Measurements from ENCODE around the gene CHAT.

The CHAT gene

DNA sequence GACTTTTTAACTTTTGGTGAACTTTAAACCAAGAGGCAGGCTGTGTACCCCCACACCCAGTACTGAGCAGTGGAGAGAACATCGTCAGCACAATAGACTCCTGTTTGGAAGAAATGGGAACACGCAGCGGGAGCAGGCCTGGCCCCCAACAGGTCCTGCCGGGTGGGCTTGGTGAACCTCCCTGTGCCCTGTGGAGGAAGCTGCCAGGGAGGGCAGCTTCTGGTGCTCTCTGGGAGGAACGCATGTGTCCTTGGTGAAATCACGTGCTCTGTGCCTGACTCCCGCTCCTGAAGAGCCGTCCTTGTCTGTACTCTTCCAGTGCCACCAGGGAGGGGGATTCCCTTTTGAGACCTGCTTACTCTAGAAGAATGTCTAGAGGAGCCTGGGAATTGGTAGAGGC lies 31.6 kb downstream of the CHAT start:
- H3K4me3 ChIP-seq (ENCODE audit: low read length in 2 of 2), result no peak overlapping the region
- H3K36me3 ChIP-seq (ENCODE audit: control insufficient read depth in 2 of 2, insufficient read depth in 2 of 2, low read length in 2 of 2), result no peaks in the 10 kb centered on the region
- no peak overlapping the region for H3K9ac ChIP-seq (ENCODE audit: low read depth in 1 of 2, low read length in 2 of 2)
- no peak overlapping the region for H3K27ac ChIP-seq (ENCODE audit: low read depth in 2 of 2, low read length in 2 of 2)
- H3K27me3 ChIP-seq (ENCODE audit: control insufficient read depth in 2 of 2, insufficient read depth in 2 of 2, low read length in 2 of 2), result peaks cover 3% of the 10 kb centered on the region in 2 donors
- H3K4me1 ChIP-seq (ENCODE audit: control insufficient read depth in 2 of 2, insufficient read depth in 2 of 2, low read length in 2 of 2), result no peaks in the 10 kb centered on the region
- no peaks in the 10 kb centered on the region for H3K9me3 ChIP-seq (ENCODE audit: control insufficient read depth in 2 of 2, low read length in 2 of 2)

DNA sequence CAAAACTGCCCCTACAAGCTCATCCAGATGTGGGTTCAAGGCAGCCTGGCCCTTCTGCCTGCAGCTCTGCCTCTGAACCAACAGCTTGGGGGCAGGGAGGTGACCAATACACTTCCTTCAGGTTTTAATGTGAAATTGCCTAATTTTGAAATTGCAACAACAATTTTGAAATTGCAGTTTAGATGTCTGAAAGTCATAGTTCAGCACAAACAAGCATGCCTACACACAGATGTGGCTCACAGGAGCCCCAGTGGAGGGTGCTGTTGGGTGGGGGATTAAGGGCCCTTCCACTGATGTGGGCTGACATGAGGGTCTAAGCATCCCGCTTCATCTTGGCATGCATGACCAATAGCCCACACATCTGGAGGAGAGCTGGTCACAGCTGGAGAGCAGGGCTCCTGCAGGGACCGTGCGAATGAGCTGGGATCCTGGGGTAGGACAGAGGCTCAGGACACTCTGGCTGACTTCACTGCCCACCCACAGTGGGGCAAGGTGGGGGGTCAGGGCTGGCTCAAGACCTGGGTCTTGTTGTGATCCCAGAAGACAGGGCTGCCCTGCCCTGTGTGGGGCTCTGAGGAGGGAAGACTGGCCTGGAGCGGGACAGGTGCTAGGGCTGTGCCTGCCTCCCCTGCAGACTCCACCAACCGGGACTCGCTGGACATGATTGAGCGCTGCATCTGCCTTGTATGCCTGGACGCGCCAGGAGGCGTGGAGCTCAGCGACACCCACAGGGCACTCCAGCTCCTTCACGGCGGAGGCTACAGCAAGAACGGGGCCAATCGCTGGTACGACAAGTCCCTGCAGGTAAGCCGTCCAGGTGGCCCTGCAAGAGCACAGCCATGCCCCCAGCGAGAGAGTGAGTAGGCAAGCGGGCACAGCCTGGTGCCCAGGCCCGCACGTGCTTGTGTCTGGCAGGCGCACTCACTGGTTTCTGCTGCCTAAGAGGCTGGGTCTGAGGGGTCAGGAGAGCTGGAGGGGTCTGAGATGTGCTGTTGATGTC lies 32.3 kb downstream of the CHAT start:
- Histone ChIP-seq H3K36me3 (ENCODE audit: control insufficient read depth in 2 of 2, insufficient read depth in 2 of 2, low read length in 2 of 2) (no peaks in the 10 kb centered on the region), H3K4me1 (ENCODE audit: control insufficient read depth in 2 of 2, insufficient read depth in 2 of 2, low read length in 2 of 2) (no peaks in the 10 kb centered on the region), H3K9ac (ENCODE audit: low read depth in 1 of 2, low read length in 2 of 2) (no peak overlapping the region), H3K9me3 (ENCODE audit: control insufficient read depth in 2 of 2, low read length in 2 of 2) (no peaks in the 10 kb centered on the region), H3K4me3 (ENCODE audit: low read length in 2 of 2) (no peak overlapping the region), H3K27ac (ENCODE audit: low read depth in 2 of 2, low read length in 2 of 2) (no peak overlapping the region), H3K27me3 (ENCODE audit: control insufficient read depth in 2 of 2, insufficient read depth in 2 of 2, low read length in 2 of 2) (peaks cover under 1 to 3% of the 10 kb centered on the region in 2 donors)

- no peaks in the 10 kb centered on the region for H3K9me3 ChIP-seq (ENCODE audit: control insufficient read depth in 2 of 2, low read length in 2 of 2)
- H3K27ac ChIP-seq (ENCODE audit: low read depth in 2 of 2, low read length in 2 of 2), result no peak overlapping the region
- no peaks in the 10 kb centered on the region for H3K27me3 ChIP-seq (ENCODE audit: control insufficient read depth in 2 of 2, insufficient read depth in 2 of 2, low read length in 2 of 2)
- H3K4me1 ChIP-seq (ENCODE audit: control insufficient read depth in 2 of 2, insufficient read depth in 2 of 2, low read length in 2 of 2), result no peaks in the 10 kb centered on the region
- no peak overlapping the region for H3K4me3 ChIP-seq (ENCODE audit: low read length in 2 of 2)
- H3K9ac ChIP-seq (ENCODE audit: low read depth in 1 of 2, low read length in 2 of 2), result no peak overlapping the region
- no peaks in the 10 kb centered on the region for H3K36me3 ChIP-seq (ENCODE audit: control insufficient read depth in 2 of 2, insufficient read depth in 2 of 2, low read length in 2 of 2)
These were observed 33.7 kb downstream of the CHAT start for GRCh38 chr10:49647554-49647953.

DNA sequence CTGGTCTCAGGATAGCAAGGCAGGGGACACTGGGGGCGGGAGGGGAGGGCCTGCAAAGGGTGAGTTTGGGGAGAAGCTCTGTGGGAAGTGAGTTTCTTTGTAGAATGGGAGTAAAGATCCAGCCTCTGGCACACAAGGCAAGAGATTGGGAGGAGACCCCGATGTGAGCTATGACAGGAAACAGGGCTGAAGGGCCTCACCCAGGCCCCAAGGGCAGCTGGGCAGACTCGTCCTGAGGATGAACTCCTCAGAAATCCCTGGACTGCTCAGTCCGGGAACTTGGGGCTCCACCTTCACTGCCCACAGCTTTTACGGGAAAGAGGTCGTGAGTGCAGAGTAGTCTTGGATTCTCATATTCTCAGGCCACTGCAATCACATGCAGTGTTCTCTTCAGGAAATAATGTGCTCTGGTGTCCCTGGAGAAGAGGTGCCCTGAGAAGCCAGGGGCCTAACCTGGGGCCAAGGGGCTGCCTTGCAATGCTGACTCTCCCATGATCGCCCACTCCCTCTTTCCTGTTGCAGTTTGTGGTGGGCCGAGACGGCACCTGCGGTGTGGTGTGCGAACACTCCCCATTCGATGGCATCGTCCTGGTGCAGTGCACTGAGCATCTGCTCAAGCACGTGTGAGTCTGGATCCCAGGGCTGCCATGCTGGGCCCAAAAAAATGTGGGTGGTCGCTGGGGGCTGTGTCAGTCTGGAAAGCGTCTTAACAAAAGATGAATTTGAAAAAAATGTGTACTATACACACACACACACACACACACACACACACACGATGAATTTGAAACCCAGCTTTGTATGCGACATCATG lies 34.4 kb downstream of the CHAT start:
- H3K4me1 ChIP-seq (ENCODE audit: control insufficient read depth in 2 of 2, insufficient read depth in 2 of 2, low read length in 2 of 2), result no peaks in the 10 kb centered on the region
- H3K4me3 ChIP-seq (ENCODE audit: low read length in 2 of 2), result no peak overlapping the region
- H3K36me3 ChIP-seq (ENCODE audit: control insufficient read depth in 2 of 2, insufficient read depth in 2 of 2, low read length in 2 of 2), result no peaks in the 10 kb centered on the region
- no peaks in the 10 kb centered on the region for H3K27me3 ChIP-seq (ENCODE audit: control insufficient read depth in 2 of 2, insufficient read depth in 2 of 2, low read length in 2 of 2)
- H3K9me3 ChIP-seq (ENCODE audit: control insufficient read depth in 2 of 2, low read length in 2 of 2), result no peaks in the 10 kb centered on the region
- no peak overlapping the region for H3K9ac ChIP-seq (ENCODE audit: low read depth in 1 of 2, low read length in 2 of 2)
- H3K27ac ChIP-seq (ENCODE audit: low read depth in 2 of 2, low read length in 2 of 2), result no peak overlapping the region

GRCh38 chr10:49649294-49649693 lies 35.5 kb downstream of the CHAT start:
- Histone ChIP-seq H3K27me3 (ENCODE audit: control insufficient read depth in 2 of 2, insufficient read depth in 2 of 2, low read length in 2 of 2) (peaks cover 0 to 2% of the 10 kb centered on the region in 2 donors), H3K4me3 (ENCODE audit: low read length in 2 of 2) (no peak overlapping the region), H3K27ac (ENCODE audit: low read depth in 2 of 2, low read length in 2 of 2) (no peak overlapping the region), H3K36me3 (ENCODE audit: control insufficient read depth in 2 of 2, insufficient read depth in 2 of 2, low read length in 2 of 2) (no peaks in the 10 kb centered on the region), H3K4me1 (ENCODE audit: control insufficient read depth in 2 of 2, insufficient read depth in 2 of 2, low read length in 2 of 2) (no peaks in the 10 kb centered on the region), H3K9ac (ENCODE audit: low read depth in 1 of 2, low read length in 2 of 2) (no peak overlapping the region), H3K9me3 (ENCODE audit: control insufficient read depth in 2 of 2, low read length in 2 of 2) (no peaks in the 10 kb centered on the region)

GRCh38 chr10:49649936-49650723 lies 36.3 kb downstream of the CHAT start:
- Histone ChIP-seq H3K27ac (ENCODE audit: low read depth in 2 of 2, low read length in 2 of 2) (no peak overlapping the region), H3K4me3 (ENCODE audit: low read length in 2 of 2) (no peak overlapping the region), H3K4me1 (ENCODE audit: control insufficient read depth in 2 of 2, insufficient read depth in 2 of 2, low read length in 2 of 2) (no peaks in the 10 kb centered on the region), H3K9me3 (ENCODE audit: control insufficient read depth in 2 of 2, low read length in 2 of 2) (no peaks in the 10 kb centered on the region), H3K27me3 (ENCODE audit: control insufficient read depth in 2 of 2, insufficient read depth in 2 of 2, low read length in 2 of 2) (peaks cover 0 to 3% of the 10 kb centered on the region in 2 donors), H3K36me3 (ENCODE audit: control insufficient read depth in 2 of 2, insufficient read depth in 2 of 2, low read length in 2 of 2) (no peaks in the 10 kb centered on the region), H3K9ac (ENCODE audit: low read depth in 1 of 2, low read length in 2 of 2) (no peak overlapping the region)

- no peaks in the 10 kb centered on the region for H3K36me3 ChIP-seq (ENCODE audit: control insufficient read depth in 2 of 2, insufficient read depth in 2 of 2, low read length in 2 of 2)
- no peak overlapping the region for H3K9ac ChIP-seq (ENCODE audit: low read depth in 1 of 2, low read length in 2 of 2)
- no peaks in the 10 kb centered on the region for H3K9me3 ChIP-seq (ENCODE audit: control insufficient read depth in 2 of 2, low read length in 2 of 2)
- no peaks in the 10 kb centered on the region for H3K4me1 ChIP-seq (ENCODE audit: control insufficient read depth in 2 of 2, insufficient read depth in 2 of 2, low read length in 2 of 2)
- peaks cover 0 to 3% of the 10 kb centered on the region in 2 donors for H3K27me3 ChIP-seq (ENCODE audit: control insufficient read depth in 2 of 2, insufficient read depth in 2 of 2, low read length in 2 of 2)
- no peak overlapping the region for H3K4me3 ChIP-seq (ENCODE audit: low read length in 2 of 2)
- no peak overlapping the region for H3K27ac ChIP-seq (ENCODE audit: low read depth in 2 of 2, low read length in 2 of 2)
These were observed 36.8 kb downstream of the CHAT start for GRCh38 chr10:49650724-49651034.

- Histone ChIP-seq H3K27ac (ENCODE audit: low read depth in 2 of 2, low read length in 2 of 2) (no peak overlapping the region), H3K9ac (ENCODE audit: low read depth in 1 of 2, low read length in 2 of 2) (no peak overlapping the region), H3K36me3 (ENCODE audit: control insufficient read depth in 2 of 2, insufficient read depth in 2 of 2, low read length in 2 of 2) (no peaks in the 10 kb centered on the region), H3K9me3 (ENCODE audit: control insufficient read depth in 2 of 2, low read length in 2 of 2) (no peaks in the 10 kb centered on the region), H3K4me3 (ENCODE audit: low read length in 2 of 2) (no peak overlapping the region), H3K27me3 (ENCODE audit: control insufficient read depth in 2 of 2, insufficient read depth in 2 of 2, low read length in 2 of 2) (peaks cover 0 to 3% of the 10 kb centered on the region in 2 donors), H3K4me1 (ENCODE audit: control insufficient read depth in 2 of 2, insufficient read depth in 2 of 2, low read length in 2 of 2) (no peaks in the 10 kb centered on the region)
These were observed 37.4 kb downstream of the CHAT start for GRCh38 chr10:49651039-49651835.

GRCh38 chr10:49651917-49652316 lies 38.1 kb downstream of the CHAT start:
- Histone ChIP-seq H3K9me3 (ENCODE audit: control insufficient read depth in 2 of 2, low read length in 2 of 2) (no peaks in the 10 kb centered on the region), H3K36me3 (ENCODE audit: control insufficient read depth in 2 of 2, insufficient read depth in 2 of 2, low read length in 2 of 2) (no peaks in the 10 kb centered on the region), H3K4me1 (ENCODE audit: control insufficient read depth in 2 of 2, insufficient read depth in 2 of 2, low read length in 2 of 2) (no peaks in the 10 kb centered on the region), H3K27me3 (ENCODE audit: control insufficient read depth in 2 of 2, insufficient read depth in 2 of 2, low read length in 2 of 2) (peaks cover 0 to 6% of the 10 kb centered on the region in 2 donors), H3K4me3 (ENCODE audit: low read length in 2 of 2) (no peak overlapping the region), H3K27ac (ENCODE audit: low read depth in 2 of 2, low read length in 2 of 2) (no peak overlapping the region), H3K9ac (ENCODE audit: low read depth in 1 of 2, low read length in 2 of 2) (no peak overlapping the region)
